GM12878 (cell line): ENCODE results near the gene ETFBKMT. TPM values are rescaled to one million over a fixed set of nuclear protein-coding genes. Genes with fewer than 3 reads are reported as not detected.

Experiments used
- ATAC-seq: fragments of 200-7000 bp; cut with Tn5 transposase; 3 replicates; pipeline ENCODE4 v1.9.1; 2020; ENCODE audit warnings: mild to moderate bottlenecking, moderate library complexity
- BruUV-seq: library from RNA; stranded (reverse); fragments of 400-500 nt; replicated peaks from 2 replicates; lab custom pipeline; 2021; lab: Mats Ljungman, UMichigan
- CTCF ChIA-PET: fragments of 300-600 bp; sonication (Branson Sonifier 250); formaldehyde crosslinking; extraction: SDS; loops from one replicate; lab custom pipeline; 2021; ENCODE audit warnings: inconsistent platforms; lab: Yijun Ruan, JAX
- POLR2A ChIA-PET: fragments of 350-600 bp; formaldehyde crosslinking; extraction: SDS; loops from one replicate; lab custom pipeline; 2021; ENCODE audit warnings: inconsistent platforms; lab: Charles Lee
- RAD21 ChIA-PET: fragments of 300-600 bp; sonication (Branson Sonifier 250); formaldehyde crosslinking; loops from one replicate; lab custom pipeline; 2023; ENCODE audit warnings: antibody characterized with exemption; ENCODE audit not compliant: unreplicated experiment; lab: Charles Lee
- SMC1A ChIA-PET: fragments of 300-600 bp; sonication (Branson Sonifier 250); formaldehyde crosslinking; loops from one replicate; lab custom pipeline; 2023; ENCODE audit not compliant: unreplicated experiment, uncharacterized antibody; lab: Charles Lee
- DNase-seq: peaks from one replicate; pipeline ENCODE4 v3.0.0-alpha.2; 2011; ENCODE audit warnings: low read depth, low spot score
- FAIRE-seq: peaks from 3 replicates; lab custom pipeline; 2011; peaks lifted over from hg19 to GRCh38; lab: Jason Lieb, UNC
- H2AFZ ChIP-seq: 2 replicates; pipeline ENCODE4 v1.6.0; 2011; ENCODE audit warnings: low read depth, low read length, control low read depth; ENCODE audit not compliant: control insufficient read depth
- H3K27ac ChIP-seq: 2 replicates; pipeline ENCODE4 v1.5.1; 2011; ENCODE audit warnings: control low read depth; ENCODE audit not compliant: control insufficient read depth, insufficient read depth
- H3K27me3 ChIP-seq, 2 experiments: replicated peaks in 1 of 2; 2 replicates each; pipeline versions ENCODE4 v1.6.0 to v1.6.1; 2011; ENCODE audit warnings: low read length in 1 of 2; ENCODE audit not compliant: control insufficient read depth in 2 of 2, insufficient read depth in 2 of 2
- H3K36me3 ChIP-seq, 2 experiments: 2 replicates each; pipeline ENCODE4 v1.5.1; 2011; ENCODE audit warnings: low read length in 1 of 2; ENCODE audit not compliant: control insufficient read depth in 2 of 2, insufficient read depth in 2 of 2
- H3K4me1 ChIP-seq: 2 replicates; pipeline ENCODE4 v1.6.1; 2011; ENCODE audit warnings: mild to moderate bottlenecking, low read length, moderate library complexity, mixed read lengths; ENCODE audit not compliant: control insufficient read depth, insufficient read depth
- H3K4me2 ChIP-seq: 2 replicates; pipeline ENCODE4 v1.6.0; 2011; ENCODE audit warnings: control low read depth; ENCODE audit not compliant: control insufficient read depth, insufficient read depth
- H3K4me3 ChIP-seq: fragments of 200-600 bp; sonication (generic); 2 replicates; pipeline ENCODE4 v1.5.1; 2016
- H3K79me2 ChIP-seq: 2 replicates; pipeline ENCODE4 v1.6.0; 2011; ENCODE audit warnings: low read length; ENCODE audit not compliant: control insufficient read depth, insufficient read depth
- H3K9ac ChIP-seq: 2 replicates; pipeline ENCODE4 v1.8.0; 2011; ENCODE audit warnings: low read length, control low read depth, mixed read lengths; ENCODE audit not compliant: control insufficient read depth, insufficient read depth
- H3K9me3 ChIP-seq: replicated peaks from 3 replicates; pipeline ENCODE4 v1.5.1; 2011; ENCODE audit warnings: mild to moderate bottlenecking, low read length; ENCODE audit not compliant: control insufficient read depth, insufficient read depth
- H4K20me1 ChIP-seq: 2 replicates; pipeline ENCODE4 v1.6.0; 2011; ENCODE audit not compliant: control insufficient read depth, insufficient read depth
- CHD4 ChIP-seq: fragments of 200-600 bp; sonication (generic); IDR thresholded peaks from 2 replicates; pipeline ENCODE4 v1.6.1; 2016; ENCODE audit warnings: mild to moderate bottlenecking
- E2F8 ChIP-seq: fragments of 450-650 bp; IDR thresholded peaks from 2 replicates; pipeline ENCODE4 v1.6.1; 2018; ENCODE audit warnings: mild to moderate bottlenecking, low read depth, moderate library complexity; ENCODE audit not compliant: partially characterized antibody
- MYB ChIP-seq: fragments of 150-350 bp; IDR thresholded peaks from 2 replicates; pipeline ENCODE4 v1.6.1; 2014; ENCODE audit warnings: mild to moderate bottlenecking, low read depth, low read length, borderline replicate concordance
- NBN ChIP-seq: fragments of 450-650 bp; IDR thresholded peaks from 2 replicates; pipeline ENCODE4 v1.6.1; 2016
- SREBF2 ChIP-seq: IDR thresholded peaks from 2 replicates; pipeline ENCODE4 v1.6.1; 2012; ENCODE audit warnings: mild to moderate bottlenecking, low read length
- WGBS: methylation state at CpG from one replicate; pipeline ENCODE4 v1.1.6; 2016; ENCODE audit warnings: low lambda C conversion rate; ENCODE audit not compliant: insufficient replicate concordance, insufficient coverage; ENCODE audit errors: missing lambda C conversion rate; 5-methylcytosine and 5-hydroxymethylcytosine counted together
- in situ Hi-C: fragments of 300-500 bp; cut with MboI; formaldehyde crosslinking; loops from 9 replicates; pipeline ENCODE4 v1.14.3; 2018; ENCODE audit warnings: mixed read lengths
- intact Hi-C: fragments of 100-400 bp; cut with micrococcal nuclease; formaldehyde crosslinking; loops from one replicate; pipeline ENCODE4 v1.14.2; 2022; ENCODE audit not compliant: unreplicated experiment
- polyA plus RNA-seq, 11 experiments: library from polyadenylated mRNA; depleted of rRNA in 4 of 11; unstranded in 6 of 11; stranded (reverse) in 5 of 11; fragments of >200 nt; fragmentation: Nextera tagmentation in 4 of 11; fragmentation: Illumina TruSeq in 1 of 11; extraction: Ambion mirVana in 4 of 11; extraction: Trizol in 1 of 11; gene quantifications; 1 replicate in 1 of 11; 2 replicates in 10 of 11; pipeline versions ENCODE4 v1.2.1 to v1.2.3, GENCODE V29; 2011 to 2016; ENCODE audit warnings: inconsistent platforms in 2 of 11, missing spikeins in 2 of 11, low read depth in 1 of 11
- total RNA-seq, 4 experiments: library from RNA; depleted of rRNA in 3 of 4; stranded (reverse); fragments of >200 nt in 3 of 4; fragmentation: Illumina TruSeq in 1 of 4; extraction: Trizol in 1 of 4; gene quantifications; 2 replicates each; pipeline versions ENCODE4 v1.2.1 to v1.2.3, GENCODE V29; 2013 to 2021
- TF ChIP-seq, protein P1 (sequence below): fragments of 150-350 bp; IDR thresholded peaks from 2 replicates; pipeline ENCODE4 v1.6.1; 2014; ENCODE audit warnings: mild to moderate bottlenecking, low read depth, low read length

ETFBKMT gene
- total and polyA plus RNA-seq, 10 of the 15 experiments (the other 5 are each of a cell fraction or from before 2014, with no cell fraction given): 0.25 to 1.1 (median 0.65) TPM

DNA sequence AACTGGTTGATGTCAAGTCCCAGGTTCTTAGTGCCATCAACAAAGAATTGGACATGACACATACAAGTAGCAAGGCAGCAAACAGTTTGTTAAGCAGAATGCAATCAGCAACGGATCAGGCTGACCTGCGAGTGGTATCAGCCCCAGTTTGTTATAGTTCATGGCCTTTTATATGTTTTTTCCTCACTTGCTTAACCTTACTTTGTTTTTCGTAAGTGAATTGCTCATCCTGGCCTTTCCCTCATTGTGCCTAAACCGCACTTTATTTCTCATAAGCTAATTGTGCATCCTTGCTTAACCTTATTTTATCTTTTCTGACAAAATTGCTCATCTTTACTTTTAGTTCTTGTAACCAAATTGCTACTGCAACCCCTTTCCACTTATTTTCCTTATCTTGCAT is 4.1 kb downstream of the ETFBKMT start (continued):
- no peak for TF ChIP-seq NBN
- TF ChIP-seq SREBF2: no peak

DNA sequence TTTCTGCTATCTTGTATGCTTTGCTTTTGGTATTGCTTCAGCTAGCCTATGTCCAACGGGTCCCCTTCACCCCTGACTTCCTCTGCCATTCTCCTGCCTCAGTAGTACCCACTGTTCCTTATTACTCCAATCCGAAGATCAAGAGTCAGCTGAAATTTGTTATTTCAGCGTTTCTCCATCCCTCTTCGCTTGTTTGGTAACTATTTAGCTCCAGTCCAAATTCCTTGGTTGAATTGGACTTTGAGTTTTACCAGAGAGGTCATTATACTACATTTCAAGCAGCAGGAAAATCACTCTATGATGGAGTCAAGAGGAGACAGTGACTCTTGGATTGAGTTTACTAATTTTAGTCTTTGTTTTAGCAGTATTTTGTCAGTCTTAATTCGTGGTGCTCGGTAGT is 4.5 kb downstream of the ETFBKMT start:
- SMC1A ChIA-PET: no interaction called here
- peaks cover 5% of the 10 kb centered on the region; the same call in 1 of the 2 replicates for H3K4me1 ChIP-seq
- H2AFZ ChIP-seq: no peak overlapping the region
- no peaks in the 10 kb centered on the region for H3K27me3 ChIP-seq
- CTCF ChIA-PET: interaction anchor here (0.6 kb wide), 1 partner anchor 296 kb away, joined by 3 read pairs; no protein-coding TSS in a partner anchor
- DNase-seq (no peak), ATAC-seq (no peak), FAIRE-seq (no peak)
- H3K27ac ChIP-seq: no peak overlapping the region
- H3K9me3 ChIP-seq: peaks cover 5% of the 10 kb centered on the region
- WGBS: 89% methylated on average over 6 of the region's 6 CpGs
- in situ Hi-C loops: loop anchor here (25.0 kb wide), 1 partner anchor 1248 kb away; no protein-coding TSS in a partner anchor
- H3K4me3 ChIP-seq: no peak overlapping the region
- RAD21 ChIA-PET: no interaction called here
- POLR2A ChIA-PET: no interaction called here
- BruUV-seq: no TSS peak
- no peaks in the 10 kb centered on the region for H4K20me1 ChIP-seq
- H3K9ac ChIP-seq: no peak overlapping the region
- TF ChIP-seq MYB (no peak), CHD4 (no peak), E2F8 (no peak)
- TF ChIP-seq, protein P1, sequence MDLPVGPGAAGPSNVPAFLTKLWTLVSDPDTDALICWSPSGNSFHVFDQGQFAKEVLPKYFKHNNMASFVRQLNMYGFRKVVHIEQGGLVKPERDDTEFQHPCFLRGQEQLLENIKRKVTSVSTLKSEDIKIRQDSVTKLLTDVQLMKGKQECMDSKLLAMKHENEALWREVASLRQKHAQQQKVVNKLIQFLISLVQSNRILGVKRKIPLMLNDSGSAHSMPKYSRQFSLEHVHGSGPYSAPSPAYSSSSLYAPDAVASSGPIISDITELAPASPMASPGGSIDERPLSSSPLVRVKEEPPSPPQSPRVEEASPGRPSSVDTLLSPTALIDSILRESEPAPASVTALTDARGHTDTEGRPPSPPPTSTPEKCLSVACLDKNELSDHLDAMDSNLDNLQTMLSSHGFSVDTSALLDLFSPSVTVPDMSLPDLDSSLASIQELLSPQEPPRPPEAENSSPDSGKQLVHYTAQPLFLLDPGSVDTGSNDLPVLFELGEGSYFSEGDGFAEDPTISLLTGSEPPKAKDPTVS: no peak
- no peaks in the 10 kb centered on the region for H3K36me3 ChIP-seq
- no peaks in the 10 kb centered on the region for H3K79me2 ChIP-seq
- intact Hi-C loops: no loop called here
- H3K4me2 ChIP-seq: no peak overlapping the region
